DND-41 (cell line): Measurements from ENCODE around the gene ERAL1.

Experiments
- ATAC-seq: fragments of 200-7000 bp; cut with Tn5 transposase; 3 replicates; pipeline ENCODE4 v1.9.1; 2021; ENCODE audit warnings: low read depth; ENCODE audit not compliant: insufficient read depth
- DNase-seq: peaks from one replicate; pipeline ENCODE4 v3.0.0-alpha.2; 2020
- H2AFZ ChIP-seq: 2 replicates; pipeline ENCODE4 v1.6.0; 2012; ENCODE audit warnings: low read depth, low read length
- H3K27ac ChIP-seq: 2 replicates; pipeline ENCODE4 v1.5.1; 2012; ENCODE audit warnings: low read length, inconsistent platforms
- H3K27me3 ChIP-seq: fragments of 200-600 bp; sonication (generic); 2 replicates; pipeline ENCODE4 v1.6.0; 2012; ENCODE audit warnings: low read length, mild to moderate bottlenecking, inconsistent platforms; ENCODE audit not compliant: insufficient read depth, poor library complexity
- H3K36me3 ChIP-seq: 2 replicates; pipeline ENCODE4 v1.5.1; 2012; ENCODE audit warnings: low read length, inconsistent platforms; ENCODE audit not compliant: insufficient read depth
- H3K4me1 ChIP-seq: 2 replicates; pipeline ENCODE4 v1.5.1; 2012; ENCODE audit warnings: mild to moderate bottlenecking, low read length; ENCODE audit not compliant: insufficient read depth
- H3K4me2 ChIP-seq: 2 replicates; pipeline ENCODE4 v1.6.0; 2012; ENCODE audit warnings: mild to moderate bottlenecking, moderate library complexity, low read length, inconsistent platforms; ENCODE audit not compliant: insufficient read depth
- H3K4me3 ChIP-seq, 2 experiments: fragments of 200-600 bp in 1 of 2; shearing (Covaris generic) in 1 of 2; 2 replicates each; pipeline ENCODE4 v1.5.1; 2012 to 2016; ENCODE audit warnings: inconsistent platforms in 2 of 2, low read length in 2 of 2, mild to moderate bottlenecking in 2 of 2, low read depth in 1 of 2, moderate library complexity in 1 of 2
- H3K79me2 ChIP-seq: 2 replicates; pipeline ENCODE4 v1.6.0; 2012; ENCODE audit warnings: low read length, inconsistent platforms; ENCODE audit not compliant: insufficient read depth
- H3K9ac ChIP-seq: 2 replicates; pipeline ENCODE4 v1.6.0; 2012; ENCODE audit warnings: low read depth, mild to moderate bottlenecking, inconsistent platforms, low read length, moderate library complexity
- H3K9me3 ChIP-seq: 2 replicates; pipeline ENCODE4 v1.5.1; 2012; ENCODE audit warnings: low read length, moderate library complexity, mild to moderate bottlenecking, inconsistent platforms; ENCODE audit not compliant: insufficient read depth, severe bottlenecking
- H4K20me1 ChIP-seq: 2 replicates; pipeline ENCODE4 v1.6.0; 2012; ENCODE audit warnings: low read length; ENCODE audit not compliant: insufficient read depth
- EZH2 ChIP-seq: IDR thresholded peaks from 3 replicates; pipeline ENCODE4 v1.6.1; 2012; ENCODE audit warnings: borderline replicate concordance, low read depth, mild to moderate bottlenecking, moderate library complexity, low read length, inconsistent platforms; ENCODE audit not compliant: severe bottlenecking
- TF ChIP-seq, protein P1 (sequence below): IDR thresholded peaks from 2 replicates; pipeline ENCODE4 v1.5.1; 2012; ENCODE audit warnings: borderline replicate concordance, low read length, moderate library complexity, mild to moderate bottlenecking; ENCODE audit not compliant: poor library complexity, severe bottlenecking; ENCODE audit errors: extremely low read depth

ERAL1 gene

GRCh38 chr17:28882154-28882895, 27.5 kb downstream of the ERAL1 start:
- no peak for TF ChIP-seq EZH2
- TF ChIP-seq, protein P1, sequence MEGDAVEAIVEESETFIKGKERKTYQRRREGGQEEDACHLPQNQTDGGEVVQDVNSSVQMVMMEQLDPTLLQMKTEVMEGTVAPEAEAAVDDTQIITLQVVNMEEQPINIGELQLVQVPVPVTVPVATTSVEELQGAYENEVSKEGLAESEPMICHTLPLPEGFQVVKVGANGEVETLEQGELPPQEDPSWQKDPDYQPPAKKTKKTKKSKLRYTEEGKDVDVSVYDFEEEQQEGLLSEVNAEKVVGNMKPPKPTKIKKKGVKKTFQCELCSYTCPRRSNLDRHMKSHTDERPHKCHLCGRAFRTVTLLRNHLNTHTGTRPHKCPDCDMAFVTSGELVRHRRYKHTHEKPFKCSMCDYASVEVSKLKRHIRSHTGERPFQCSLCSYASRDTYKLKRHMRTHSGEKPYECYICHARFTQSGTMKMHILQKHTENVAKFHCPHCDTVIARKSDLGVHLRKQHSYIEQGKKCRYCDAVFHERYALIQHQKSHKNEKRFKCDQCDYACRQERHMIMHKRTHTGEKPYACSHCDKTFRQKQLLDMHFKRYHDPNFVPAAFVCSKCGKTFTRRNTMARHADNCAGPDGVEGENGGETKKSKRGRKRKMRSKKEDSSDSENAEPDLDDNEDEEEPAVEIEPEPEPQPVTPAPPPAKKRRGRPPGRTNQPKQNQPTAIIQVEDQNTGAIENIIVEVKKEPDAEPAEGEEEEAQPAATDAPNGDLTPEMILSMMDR = no peak
- DNase-seq (no peak), ATAC-seq (no peak)
- no peak overlapping the region for H3K9ac ChIP-seq
- no peaks in the 10 kb centered on the region for H4K20me1 ChIP-seq
- H3K4me1 ChIP-seq = no peaks in the 10 kb centered on the region
- H3K79me2 ChIP-seq = no peaks in the 10 kb centered on the region
- H3K4me2 ChIP-seq = no peak overlapping the region
- H3K36me3 ChIP-seq = peaks cover 19% of the 10 kb centered on the region
- no peaks in the 10 kb centered on the region for H3K9me3 ChIP-seq
- H3K27me3 ChIP-seq = no peaks in the 10 kb centered on the region
- H3K27ac ChIP-seq = no peak overlapping the region
- no peak overlapping the region for H3K4me3 ChIP-seq
- H2AFZ ChIP-seq = no peak overlapping the region

DNA sequence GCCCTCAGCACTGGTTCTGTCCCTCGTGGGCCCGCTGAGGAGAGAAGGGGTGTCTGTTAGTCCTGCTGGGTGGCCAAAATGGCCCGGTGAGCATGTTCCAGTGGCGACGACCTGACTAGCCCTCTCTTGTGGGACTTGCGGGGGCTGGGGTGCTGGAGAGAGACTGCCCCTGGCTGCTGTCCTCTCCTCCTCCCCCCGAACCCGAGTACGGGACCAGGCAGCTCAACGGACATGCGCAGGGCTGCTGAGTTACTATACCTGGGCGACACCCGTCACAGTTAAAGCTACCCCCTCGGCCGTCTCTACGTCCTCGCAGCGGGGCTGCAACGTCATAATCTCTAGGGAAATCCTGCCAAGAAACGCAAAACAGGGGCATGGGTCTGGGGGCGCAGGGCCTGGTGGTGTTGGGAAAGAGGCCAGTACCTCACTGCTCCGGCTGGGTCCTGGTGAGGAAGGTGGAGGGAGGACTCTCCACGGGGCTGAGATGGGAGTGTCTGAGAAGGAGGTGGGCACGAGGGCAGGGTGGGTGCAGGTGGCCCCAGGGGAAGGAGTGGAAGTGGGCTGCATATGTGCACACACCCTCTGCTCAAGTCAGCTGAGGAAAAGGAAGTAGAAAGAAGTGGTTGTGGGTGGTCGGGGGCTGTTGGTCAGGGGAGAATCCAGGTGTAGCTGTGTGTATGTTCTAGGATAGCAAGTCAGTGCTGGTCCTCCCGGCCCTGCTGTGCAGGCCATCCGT, 29.3 kb downstream of the ERAL1 start:
- TF ChIP-seq EZH2 = no peak
- TF ChIP-seq, protein P1 = no peak
- H3K4me1 ChIP-seq = no peaks in the 10 kb centered on the region
- no peak overlapping the region for H3K4me2 ChIP-seq
- no peaks in the 10 kb centered on the region for H3K79me2 ChIP-seq
- H3K27ac ChIP-seq = no peak overlapping the region
- H2AFZ ChIP-seq = no peak overlapping the region
- DNase-seq (no peak), ATAC-seq (no peak)
- no peak overlapping the region for H3K9ac ChIP-seq
- H3K4me3 ChIP-seq = no peak overlapping the region
- H3K27me3 ChIP-seq = no peaks in the 10 kb centered on the region
- H3K36me3 ChIP-seq = peaks cover 19% of the 10 kb centered on the region
- no peaks in the 10 kb centered on the region for H4K20me1 ChIP-seq
- H3K9me3 ChIP-seq = no peaks in the 10 kb centered on the region

DNA sequence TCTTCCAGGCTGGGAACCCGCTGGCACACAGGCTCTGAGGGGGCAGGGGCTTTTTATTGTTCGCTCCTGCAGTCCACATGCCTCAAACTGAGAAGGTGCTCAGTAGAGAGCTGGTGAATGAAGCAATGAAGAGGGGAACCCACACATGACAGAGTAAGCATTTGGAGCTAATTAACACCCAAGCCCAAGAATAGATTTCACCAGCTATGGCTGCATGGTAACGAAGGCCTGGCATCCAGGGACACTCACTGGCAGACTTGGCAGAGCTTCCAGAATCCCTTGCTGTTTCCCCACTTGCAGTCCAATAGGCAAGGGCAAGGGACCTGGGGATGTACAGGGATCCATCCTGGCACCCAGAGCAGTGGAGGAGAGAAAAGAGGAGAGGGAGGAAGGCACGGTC, 30.5 kb downstream of the ERAL1 start:
- TF ChIP-seq, protein P1 = no peak
- TF ChIP-seq EZH2 = no peak
- DNase-seq (no peak), ATAC-seq (no peak)
- Histone ChIP-seq H4K20me1 (no peaks in the 10 kb centered on the region), H3K27ac (no peak overlapping the region), H3K9me3 (no peaks in the 10 kb centered on the region), H2AFZ (no peak overlapping the region), H3K36me3 (peaks cover 19% of the 10 kb centered on the region), H3K4me1 (no peaks in the 10 kb centered on the region), H3K4me2 (no peak overlapping the region), H3K79me2 (no peaks in the 10 kb centered on the region), H3K4me3 (no peak overlapping the region), H3K9ac (no peak overlapping the region), H3K27me3 (no peaks in the 10 kb centered on the region)
